ENCODE data around the gene NTN1. TPM values are rescaled to one million over a fixed set of nuclear protein-coding genes. Genes with fewer than 3 reads are reported as not detected.
A peak's percentile ranks its signal among the peaks of the same experiment; 100 is the strongest.

NTN1 gene
- total and polyA plus RNA-seq, 11 donors, result 9.3 to 25.8 (median 17.3) TPM

GRCh38 chr17:9072696-9073339 lies 51.5 kb downstream of the NTN1 start:
- Histone ChIP-seq H3K4me3 (peak overlapping the region in 3 of 12 donors; percentile 0 to 5 (median 1)), H3K9me3 (no peaks in the 10 kb centered on the region), H3K36me3 (no peaks in the 10 kb centered on the region), H3K27ac (peak overlapping the region in 10 of 12 donors; percentile 5 to 69 (median 46)), H3K27me3 (no peaks in the 10 kb centered on the region), H3K4me1 (peaks cover 0 to 46% (median 25%) of the 10 kb centered on the region in 12 donors)
- WGBS, 4 donors, result 42 to 58% (median 51%) methylated on average over 15 to 17 of the region's 17 CpGs
- DNase-seq (peak; percentile 53 to 79 (median 67)), ATAC-seq (peak in 3 of 4 donors; percentile 35 to 68 (median 47))
- TF ChIP-seq CTCF (IDR thresholded peaks at IDR 0.05), result no peak
- intact Hi-C loops (cut with DNase I), result no loop called here

GRCh38 chr17:9074131-9074530 lies 52.8 kb downstream of the NTN1 start:
- H3K4me1 ChIP-seq, result peaks cover 0 to 46% (median 25%) of the 10 kb centered on the region in 12 donors
- intact Hi-C loops (cut with DNase I), result no loop called here
- DNase-seq, result no peak
- H3K36me3 ChIP-seq, result no peaks in the 10 kb centered on the region
- H3K9me3 ChIP-seq, result no peaks in the 10 kb centered on the region
- H3K27ac ChIP-seq, result no peak overlapping the region
- no peak for TF ChIP-seq POLR2A (IDR thresholded peaks at IDR 0.05)
- TF ChIP-seq CTCF (IDR thresholded peaks at IDR 0.05), result no peak
- H3K27me3 ChIP-seq, result no peaks in the 10 kb centered on the region
- H3K4me3 ChIP-seq, result no peak overlapping the region
- ATAC-seq, result no peak
- 94 to 97% (median 96%) methylated on average over 16 of the region's 16 CpGs for WGBS, 4 donors

GRCh38 chr17:9079461-9080103 lies 58.3 kb downstream of the NTN1 start:
- H3K27ac ChIP-seq, result no peak overlapping the region
- no peaks in the 10 kb centered on the region for H3K27me3 ChIP-seq
- H3K4me1 ChIP-seq, result peaks cover 0 to 10% (median 0%) of the 10 kb centered on the region in 12 donors
- DNase-seq (no peak), ATAC-seq (no peak)
- H3K4me3 ChIP-seq, result no peak overlapping the region
- no peaks in the 10 kb centered on the region for H3K36me3 ChIP-seq
- intact Hi-C loops (cut with DNase I), result loop anchor here in 1 of 10 donors (10.0 kb wide), 1 partner anchor 55 kb away; no protein-coding TSS in a partner anchor
- 55 to 80% (median 61%) methylated on average over 4 of the region's 4 CpGs for WGBS, 4 donors
- TF ChIP-seq POLR2A (IDR thresholded peaks at IDR 0.05), result no peak
- no peak for TF ChIP-seq CTCF (IDR thresholded peaks at IDR 0.05)
- H3K9me3 ChIP-seq, result no peaks in the 10 kb centered on the region

GRCh38 chr17:9080296-9080914 lies 59.1 kb downstream of the NTN1 start:
- no peak for DNase-seq
- no peaks in the 10 kb centered on the region for H3K36me3 ChIP-seq
- H3K27me3 ChIP-seq, result no peaks in the 10 kb centered on the region
- no peaks in the 10 kb centered on the region for H3K9me3 ChIP-seq
- H3K4me1 ChIP-seq, result peaks cover 0 to 10% (median 0%) of the 10 kb centered on the region in 12 donors
- intact Hi-C loops (cut with DNase I), result loop anchor here in 1 of 10 donors (10.0 kb wide), 1 partner anchor 54 kb away; no protein-coding TSS in a partner anchor
- H3K27ac ChIP-seq, result no peak overlapping the region
- no peak overlapping the region for H3K4me3 ChIP-seq
- WGBS, 4 donors, result 74 to 86% (median 82%) methylated on average over 7 of the region's 7 CpGs
- ATAC-seq, result no peak
- no peak for TF ChIP-seq CTCF (IDR thresholded peaks at IDR 0.05)

Data from heart left ventricle (tissue), 16 donors.